CD4-positive, alpha-beta memory T cell (primary cell): ENCODE results near the gene CAMTA1. TPM values are rescaled to one million over a fixed set of nuclear protein-coding genes. Genes with fewer than 3 reads are reported as not detected.

Source experiments
- CTCF ChIA-PET: fragments of 350-600 bp; sonication (Branson Sonifier 250); formaldehyde crosslinking; loops from one replicate; lab custom pipeline; 2021; ENCODE audit warnings: inconsistent platforms; ENCODE audit not compliant: partially characterized antibody; lab: Charles Lee
- POLR2A ChIA-PET: fragments of 350-600 bp; sonication (Branson Sonifier 250); formaldehyde crosslinking; loops from one replicate; lab custom pipeline; 2021; ENCODE audit not compliant: partially characterized antibody; lab: Charles Lee
- DNase-seq, 5 donors: peaks; one replicate each; pipeline versions ENCODE4 v3.0.0 to v3.0.0-alpha.2; 2020 to 2022; ENCODE audit warnings: mixed read lengths in 1 of 5
- H3K27ac ChIP-seq: one replicate; pipeline ENCODE4 v1.7.0; 2013; ENCODE audit warnings: low read depth, low read length
- H3K27me3 ChIP-seq: 2 replicates; pipeline ENCODE4 v1.7.0; 2013; ENCODE audit warnings: mild to moderate bottlenecking, low read length, moderate library complexity; ENCODE audit not compliant: insufficient read depth
- H3K36me3 ChIP-seq: 2 replicates; pipeline ENCODE4 v1.7.0; 2013; ENCODE audit warnings: mild to moderate bottlenecking, low read length, moderate library complexity; ENCODE audit not compliant: insufficient read depth
- H3K4me1 ChIP-seq: 2 replicates; pipeline ENCODE4 v1.7.0; 2013; ENCODE audit warnings: mild to moderate bottlenecking, low read length, moderate library complexity; ENCODE audit not compliant: insufficient read depth
- H3K4me3 ChIP-seq, 2 donors: one replicate each; pipeline ENCODE4 v1.7.0; 2013; ENCODE audit warnings: low read length in 2 of 2, mild to moderate bottlenecking in 1 of 2
- H3K9me3 ChIP-seq, 2 donors: one replicate each; pipeline ENCODE4 v1.7.0; 2013; ENCODE audit warnings: low read length in 2 of 2, control low read depth in 1 of 2; ENCODE audit not compliant: control insufficient read depth in 1 of 2
- H3K27ac Mint-ChIP-seq, 7 donors: one replicate each; pipeline ENCODE4 v1.8.0; 2020 to 2021; ENCODE audit warnings: mixed read lengths in 7 of 7, mild to moderate bottlenecking in 6 of 7, inconsistent platforms in 3 of 7, moderate library complexity in 3 of 7
- H3K27me3 Mint-ChIP-seq, 2 donors: one replicate each; pipeline ENCODE4 v1.8.0; 2020 to 2021; ENCODE audit warnings: mixed read lengths in 2 of 2
- H3K36me3 Mint-ChIP-seq, 2 donors: one replicate each; pipeline ENCODE4 v1.8.0; 2020 to 2021; ENCODE audit warnings: mixed read lengths in 2 of 2, inconsistent platforms in 1 of 2, mild to moderate bottlenecking in 1 of 2
- H3K4me1 Mint-ChIP-seq, 4 donors: one replicate each; pipeline ENCODE4 v1.8.0; 2020 to 2021; ENCODE audit warnings: mixed read lengths in 4 of 4, mild to moderate bottlenecking in 1 of 4
- H3K4me3 Mint-ChIP-seq, 8 donors: one replicate each; pipeline ENCODE4 v1.8.0; 2020 to 2021; ENCODE audit warnings: mixed read lengths in 8 of 8, mild to moderate bottlenecking in 7 of 8, moderate library complexity in 6 of 8, inconsistent platforms in 3 of 8
- H3K9me3 Mint-ChIP-seq, 8 donors: one replicate each; pipeline ENCODE4 v1.8.0; 2020 to 2021; ENCODE audit warnings: mixed read lengths in 8 of 8, mild to moderate bottlenecking in 5 of 8, inconsistent platforms in 3 of 8, moderate library complexity in 1 of 8
- intact Hi-C: fragments of 100-400 bp; cut with micrococcal nuclease; formaldehyde crosslinking; loops from one replicate; pipeline ENCODE4 v1.15.1; 2023
- polyA plus RNA-seq, 2 donors: library from polyadenylated mRNA; unstranded; fragments of 300-500 nt; fragmentation: Illumina TruSeq; gene quantifications; one replicate each; pipeline ENCODE4 v1.2.3, GENCODE V29; 2021
- total RNA-seq, 2 experiments: library from RNA; stranded (reverse); gene quantifications; one replicate each; pipeline ENCODE4 v1.2.3, GENCODE V29; 2021

The CAMTA1 gene
- total and polyA plus RNA-seq, 4 experiments from 2014 or later = 39.1 to 118 (median 59.9) TPM

DNA sequence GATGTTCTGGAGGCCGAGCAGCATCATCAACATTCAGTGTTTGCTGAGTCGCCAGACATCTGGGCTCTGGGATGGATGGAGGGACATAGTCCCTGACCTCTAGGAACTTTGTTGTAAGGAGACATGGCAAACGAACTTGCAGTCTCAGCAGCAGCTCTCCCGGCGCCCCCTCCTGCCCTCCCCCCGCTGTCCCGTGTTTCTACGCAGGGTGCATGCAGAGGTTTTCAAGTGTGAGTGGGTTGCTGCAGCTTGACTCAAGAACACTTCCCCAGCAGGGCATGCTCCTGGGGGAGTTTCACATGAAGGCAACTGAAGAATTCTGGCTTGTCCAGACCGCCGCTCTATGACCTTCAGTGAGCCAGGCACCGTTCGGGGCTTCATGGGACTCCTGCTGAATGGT is 121.9 kb downstream of the CAMTA1 start:
- ChIA-PET POLR2A (no interaction called here), CTCF (no interaction called here)
- no peaks in the 10 kb centered on the region for H3K36me3 Mint-ChIP-seq
- peaks cover 0 to 3% (median 0%) of the 10 kb centered on the region in 8 donors for H3K9me3 Mint-ChIP-seq
- Histone ChIP-seq H3K27ac (no peak overlapping the region), H3K36me3 (no peaks in the 10 kb centered on the region), H3K9me3 (no peaks in the 10 kb centered on the region), H3K27me3 (peaks cover 4% of the 10 kb centered on the region), H3K4me1 (no peaks in the 10 kb centered on the region), H3K4me3 (no peak overlapping the region)
- H3K27me3 Mint-ChIP-seq = peaks cover 6 to 7% of the 10 kb centered on the region in 2 donors
- no peak overlapping the region for H3K27ac Mint-ChIP-seq
- H3K4me1 Mint-ChIP-seq = peaks cover 0 to 7% (median 4%) of the 10 kb centered on the region in 4 donors
- intact Hi-C loops = no loop called here
- no peak overlapping the region for H3K4me3 Mint-ChIP-seq
- no peak for DNase-seq

DNA sequence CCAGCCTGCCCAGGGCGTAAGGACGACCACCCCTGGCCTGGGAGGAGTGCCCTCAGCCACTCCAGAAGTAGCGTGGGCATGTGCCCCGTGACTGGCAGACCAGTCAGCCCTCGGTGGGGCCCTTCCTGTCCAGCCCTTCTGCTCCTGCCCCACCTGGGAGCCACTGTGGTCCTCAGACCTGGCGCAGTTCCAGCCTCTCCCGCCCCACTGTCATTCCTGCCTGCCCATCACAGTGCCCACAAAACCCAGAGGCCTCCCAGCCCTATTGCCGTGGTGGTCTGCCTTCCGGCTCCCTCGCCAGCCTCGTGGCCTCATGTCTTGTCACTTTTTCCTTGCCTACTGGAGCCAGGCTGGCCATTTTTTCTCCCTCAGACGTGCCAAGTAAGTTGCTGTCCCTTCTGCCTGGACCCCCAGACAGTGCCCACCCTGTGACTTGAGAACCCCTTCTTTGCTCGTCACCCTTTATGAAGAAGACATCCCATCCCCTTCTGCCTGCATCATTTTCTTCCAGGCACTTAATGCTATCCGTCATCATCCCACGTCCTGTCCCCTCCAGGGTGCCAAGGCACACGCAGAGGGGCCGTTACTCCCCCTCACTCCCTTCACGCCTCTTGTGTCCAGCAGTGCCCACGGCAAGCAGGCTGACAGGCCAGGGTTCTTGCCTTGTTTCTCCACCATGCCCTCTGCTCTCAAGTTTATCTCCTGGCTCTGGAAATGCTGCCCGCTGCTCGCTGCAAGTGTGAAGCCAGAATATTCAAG is 122.6 kb downstream of the CAMTA1 start:
- H3K27me3 Mint-ChIP-seq = peaks cover 7% of the 10 kb centered on the region in 2 donors
- Histone ChIP-seq H3K4me1 (no peaks in the 10 kb centered on the region), H3K36me3 (no peaks in the 10 kb centered on the region), H3K27me3 (peaks cover 4% of the 10 kb centered on the region), H3K9me3 (no peaks in the 10 kb centered on the region), H3K27ac (no peak overlapping the region), H3K4me3 (no peak overlapping the region)
- H3K36me3 Mint-ChIP-seq = no peaks in the 10 kb centered on the region
- H3K4me3 Mint-ChIP-seq = no peak overlapping the region
- CTCF ChIA-PET = no interaction called here
- H3K9me3 Mint-ChIP-seq = peaks cover 0 to 3% (median 0%) of the 10 kb centered on the region in 8 donors
- no peak overlapping the region for H3K27ac Mint-ChIP-seq
- intact Hi-C loops = no loop called here
- POLR2A ChIA-PET = no interaction called here
- H3K4me1 Mint-ChIP-seq = peaks cover 0 to 7% (median 1%) of the 10 kb centered on the region in 4 donors
- no peak for DNase-seq

DNA sequence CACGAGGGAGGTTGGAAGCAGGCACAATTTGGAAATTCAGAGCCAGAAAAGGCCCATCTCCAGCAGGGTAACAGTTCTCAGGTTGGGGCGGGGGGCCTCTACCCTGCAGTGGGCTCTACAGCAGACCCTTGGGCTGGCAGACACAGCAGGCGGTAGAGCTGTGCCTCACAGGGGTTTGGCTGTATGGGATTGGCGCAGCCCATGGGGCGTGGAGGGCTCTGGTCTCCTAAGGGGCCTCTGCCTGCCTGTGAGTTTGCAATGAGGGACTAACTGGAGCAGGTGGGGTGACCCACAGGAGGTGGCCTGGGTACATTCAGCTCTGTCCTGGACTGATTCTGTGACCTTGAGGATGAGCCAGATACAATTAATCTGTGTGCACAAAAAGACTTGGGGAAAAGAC is 124.1 kb downstream of the CAMTA1 start:
- ChIA-PET POLR2A (no interaction called here), CTCF (no interaction called here)
- Mint-ChIP-seq H3K27me3 (peaks cover 10 to 16% of the 10 kb centered on the region in 2 donors), H3K36me3 (no peaks in the 10 kb centered on the region), H3K4me1 (peaks cover 0 to 7% (median 1%) of the 10 kb centered on the region in 4 donors), H3K9me3 (peaks cover 0 to 9% (median 4%) of the 10 kb centered on the region in 8 donors), H3K27ac (no peak overlapping the region), H3K4me3 (no peak overlapping the region)
- H3K4me1 ChIP-seq = no peaks in the 10 kb centered on the region
- no peak overlapping the region for H3K4me3 ChIP-seq
- no peak for DNase-seq
- no peak overlapping the region for H3K27ac ChIP-seq
- H3K27me3 ChIP-seq = peaks cover 10% of the 10 kb centered on the region
- intact Hi-C loops = no loop called here
- no peaks in the 10 kb centered on the region for H3K9me3 ChIP-seq
- no peaks in the 10 kb centered on the region for H3K36me3 ChIP-seq

DNA sequence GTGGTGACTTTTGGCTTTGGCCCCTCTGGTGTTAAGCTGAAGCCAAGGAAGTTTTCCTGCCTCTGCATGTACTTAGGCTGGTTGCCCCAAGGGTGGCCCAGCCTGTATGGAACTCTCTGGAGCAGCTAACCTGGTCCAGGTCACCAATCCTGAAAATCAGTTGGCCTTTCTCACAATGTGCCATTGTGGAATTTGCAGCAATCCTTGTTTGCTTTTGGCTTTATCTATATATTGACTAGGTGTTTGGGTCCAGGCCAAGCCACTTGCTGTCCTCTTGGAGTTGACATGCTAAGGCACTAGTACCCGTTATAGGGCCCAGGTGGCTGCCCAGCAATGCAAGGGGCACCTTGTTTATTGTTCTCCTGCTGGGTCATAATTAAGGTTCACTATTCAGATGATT is 124.6 kb downstream of the CAMTA1 start:
- POLR2A ChIA-PET = no interaction called here
- CTCF ChIA-PET = no interaction called here
- intact Hi-C loops = no loop called here
- Histone ChIP-seq H3K27ac (no peak overlapping the region), H3K27me3 (peaks cover 10% of the 10 kb centered on the region), H3K4me3 (no peak overlapping the region), H3K9me3 (no peaks in the 10 kb centered on the region), H3K4me1 (no peaks in the 10 kb centered on the region), H3K36me3 (no peaks in the 10 kb centered on the region)
- peaks cover 10 to 16% of the 10 kb centered on the region in 2 donors for H3K27me3 Mint-ChIP-seq
- H3K27ac Mint-ChIP-seq = no peak overlapping the region
- no peak for DNase-seq
- no peak overlapping the region for H3K4me3 Mint-ChIP-seq
- peaks cover 0 to 10% (median 4%) of the 10 kb centered on the region in 8 donors for H3K9me3 Mint-ChIP-seq
- H3K36me3 Mint-ChIP-seq = no peaks in the 10 kb centered on the region
- H3K4me1 Mint-ChIP-seq = peaks cover 0 to 7% (median 1%) of the 10 kb centered on the region in 4 donors

DNA sequence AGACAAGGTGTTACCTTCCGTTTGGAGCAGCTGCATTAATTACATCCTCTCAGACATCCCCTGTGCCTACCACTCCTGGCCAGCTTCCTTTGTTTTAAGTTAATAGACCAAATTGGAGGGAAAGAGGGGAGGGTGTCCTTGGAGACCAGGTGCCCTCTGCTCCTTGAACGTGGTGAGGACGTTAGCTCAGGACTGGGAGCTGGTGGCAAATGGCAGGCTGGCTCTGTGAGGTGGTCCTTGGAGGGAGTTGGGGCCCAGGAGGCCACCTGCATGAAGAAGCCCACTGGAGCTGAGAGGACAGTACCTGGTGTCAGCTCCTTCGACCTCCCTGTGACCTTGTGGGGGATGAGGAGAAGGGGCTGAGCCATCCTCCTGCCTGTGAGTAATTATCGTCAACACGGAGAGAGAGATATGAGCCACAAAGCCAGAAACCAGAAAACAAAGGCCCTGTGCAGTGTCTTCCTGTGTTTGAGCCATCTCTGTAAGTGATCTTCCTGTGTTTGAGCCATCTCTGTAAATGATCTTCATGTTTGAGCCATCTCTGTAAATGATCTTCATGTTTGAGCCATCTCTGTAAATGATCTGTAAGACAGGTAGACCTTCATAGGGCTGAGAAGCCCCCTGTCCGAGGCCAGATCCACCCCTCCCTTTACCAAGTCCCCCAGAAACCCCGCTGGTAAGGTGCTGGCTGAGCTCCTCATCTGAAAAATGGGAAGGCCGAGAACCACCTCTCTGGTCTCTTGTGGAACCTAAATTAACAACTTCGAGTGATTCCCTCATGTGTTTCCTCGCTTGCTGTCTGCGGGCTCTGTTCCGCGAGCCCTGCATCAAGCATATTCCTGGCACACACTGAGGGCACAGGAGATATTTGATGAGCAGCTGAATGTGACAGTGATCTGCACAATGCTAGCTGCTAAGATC is 126.0 kb downstream of the CAMTA1 start:
- no peaks in the 10 kb centered on the region for H3K9me3 ChIP-seq
- intact Hi-C loops = no loop called here
- no peak overlapping the region for H3K4me3 ChIP-seq
- Mint-ChIP-seq H3K36me3 (no peaks in the 10 kb centered on the region), H3K9me3 (peaks cover 0 to 13% (median 4%) of the 10 kb centered on the region in 8 donors), H3K27me3 (peaks cover 15 to 19% of the 10 kb centered on the region in 2 donors), H3K4me3 (no peak overlapping the region), H3K27ac (peak overlapping the region in 1 of 7 donors; percentile 53), H3K4me1 (peaks cover 0 to 7% (median 1%) of the 10 kb centered on the region in 4 donors)
- H3K27ac ChIP-seq = no peak overlapping the region
- ChIA-PET POLR2A (no interaction called here), CTCF (no interaction called here)
- H3K27me3 ChIP-seq = peaks cover 10% of the 10 kb centered on the region
- DNase-seq = no peak
- H3K4me1 ChIP-seq = no peaks in the 10 kb centered on the region
- H3K36me3 ChIP-seq = no peaks in the 10 kb centered on the region

DNA sequence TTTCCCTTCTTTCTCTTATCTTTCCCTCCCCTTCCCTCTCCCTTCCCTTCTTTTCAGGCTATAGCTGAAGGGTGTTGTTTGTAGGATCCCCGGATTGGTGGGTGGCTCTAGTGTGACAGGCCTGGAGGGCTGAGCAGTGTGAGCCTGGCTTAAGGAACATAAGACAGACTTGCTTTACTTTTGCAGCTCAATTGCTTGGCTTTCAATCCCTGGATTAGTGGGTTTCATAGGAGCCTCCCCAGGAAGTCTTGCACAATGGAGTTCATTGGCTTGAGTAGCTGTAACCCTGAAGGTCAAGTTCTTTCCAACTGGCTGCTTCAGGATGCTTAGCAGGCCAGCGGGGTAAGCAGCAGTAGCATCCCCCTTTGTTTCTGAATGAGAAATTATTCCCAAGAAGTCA is 126.7 kb downstream of the CAMTA1 start:
- Histone ChIP-seq H3K36me3 (no peaks in the 10 kb centered on the region), H3K27me3 (peaks cover 10% of the 10 kb centered on the region), H3K27ac (no peak overlapping the region), H3K4me1 (no peaks in the 10 kb centered on the region), H3K9me3 (no peaks in the 10 kb centered on the region), H3K4me3 (no peak overlapping the region)
- H3K36me3 Mint-ChIP-seq = peaks cover 0 to 3% of the 10 kb centered on the region in 2 donors
- H3K27ac Mint-ChIP-seq = peak overlapping the region in 1 of 7 donors; percentile 36
- H3K9me3 Mint-ChIP-seq = peaks cover 0 to 13% (median 4%) of the 10 kb centered on the region in 8 donors
- ChIA-PET CTCF (no interaction called here), POLR2A (no interaction called here)
- H3K27me3 Mint-ChIP-seq = peaks cover 19 to 22% of the 10 kb centered on the region in 2 donors
- DNase-seq = no peak
- no peak overlapping the region for H3K4me3 Mint-ChIP-seq
- peaks cover 0 to 7% (median 1%) of the 10 kb centered on the region in 4 donors for H3K4me1 Mint-ChIP-seq
- intact Hi-C loops = no loop called here

DNA sequence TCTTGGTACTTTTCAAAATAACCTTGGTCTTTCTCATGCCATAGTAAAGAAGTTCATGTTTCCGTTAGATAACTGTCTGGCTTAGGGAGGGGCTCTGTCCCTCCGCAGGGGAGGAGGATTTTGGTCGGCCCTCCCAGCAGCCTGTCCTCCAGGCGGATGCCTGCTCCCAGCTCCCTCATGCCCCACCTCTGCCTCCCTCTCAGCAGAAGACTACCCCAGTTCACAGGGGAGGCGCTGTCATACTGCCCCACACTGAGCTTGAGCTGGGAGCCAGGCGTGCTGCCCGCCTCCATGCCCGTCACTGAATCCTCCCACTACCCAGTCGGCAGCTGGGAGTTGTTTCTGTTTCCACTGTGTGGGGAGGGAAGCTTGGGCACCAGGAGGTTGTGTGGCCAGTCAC is 127.3 kb downstream of the CAMTA1 start:
- no peak overlapping the region for H3K4me3 Mint-ChIP-seq
- ChIA-PET POLR2A (no interaction called here), CTCF (no interaction called here)
- no peak overlapping the region for H3K27ac Mint-ChIP-seq
- no peaks in the 10 kb centered on the region for H3K4me1 ChIP-seq
- intact Hi-C loops = no loop called here
- no peak for DNase-seq
- H3K4me1 Mint-ChIP-seq = peaks cover 0 to 7% (median 1%) of the 10 kb centered on the region in 4 donors
- H3K9me3 ChIP-seq = no peaks in the 10 kb centered on the region
- H3K27me3 ChIP-seq = peaks cover 10% of the 10 kb centered on the region
- no peaks in the 10 kb centered on the region for H3K36me3 ChIP-seq
- no peak overlapping the region for H3K4me3 ChIP-seq
- H3K27ac ChIP-seq = no peak overlapping the region
- H3K36me3 Mint-ChIP-seq = peaks cover 0 to 5% of the 10 kb centered on the region in 2 donors
- H3K9me3 Mint-ChIP-seq = peaks cover 0 to 13% (median 4%) of the 10 kb centered on the region in 8 donors
- peaks cover 19 to 27% of the 10 kb centered on the region in 2 donors for H3K27me3 Mint-ChIP-seq
